GM21360 (cell line): ENCODE data around the gene ZFP1.

Experiments
- ATAC-seq: cut with Tn5 transposase; IDR thresholded peaks from one replicate; pipeline ENCODE4 v1.9.1; 2021; ENCODE audit warnings: mild to moderate bottlenecking, moderate library complexity; ENCODE audit not compliant: unreplicated experiment

ZFP1 gene

GRCh38 chr16:75148311-75149195 is at the start of gene ZFP1:
TSS of gene ZFP1 (plus strand) at chr16:75148524. CDS start at chr16:75152952, 4,428 bp downstream.
- peak; percentile 71 for ATAC-seq

GRCh38 chr16:75099075-75099667 is 49.2 kb upstream of the ZFP1 start:
- ATAC-seq: no peak

DNA sequence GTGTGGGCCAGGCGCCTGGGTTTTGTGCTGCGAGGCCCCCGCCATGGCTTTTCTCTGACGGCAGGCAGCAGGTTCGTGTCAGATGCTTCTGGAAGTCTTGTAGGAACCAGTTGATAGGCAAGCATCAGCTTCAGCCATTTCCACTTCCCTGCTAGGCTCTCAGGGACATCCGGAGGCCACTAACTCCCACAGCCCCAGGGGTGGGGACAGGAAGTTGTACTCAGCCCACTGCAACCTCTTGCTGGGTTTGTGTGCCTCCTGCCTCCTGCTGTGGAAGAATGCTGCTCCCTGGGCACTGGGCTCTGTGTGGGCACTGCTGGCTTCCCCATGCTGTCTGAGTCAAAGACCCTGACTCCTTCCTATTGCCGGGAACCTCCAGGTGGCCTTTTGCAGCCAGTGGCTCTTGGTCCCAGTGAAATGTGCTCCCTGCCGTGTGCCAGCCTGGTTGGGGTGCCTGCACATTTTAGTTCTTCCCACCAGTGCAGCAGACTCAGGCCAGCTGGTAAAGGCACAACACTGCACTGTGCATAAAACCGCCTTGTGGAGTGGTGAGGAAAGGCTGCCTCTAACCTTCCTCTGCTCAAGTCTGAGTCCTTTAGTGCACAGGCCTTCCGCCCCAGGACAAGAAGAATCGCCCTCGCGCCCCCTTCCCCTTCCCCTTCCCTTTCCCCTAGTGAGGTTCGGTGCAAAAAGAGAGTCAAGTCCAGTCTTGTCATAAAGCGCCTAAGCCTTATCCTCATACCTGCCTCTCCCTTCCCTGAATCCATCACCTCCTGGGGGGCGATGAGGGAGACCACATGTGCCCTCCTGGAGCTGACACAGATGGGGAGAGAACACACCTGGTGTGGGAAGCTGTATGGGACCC is 48.4 kb upstream of the ZFP1 start:
- ATAC-seq: no peak

GRCh38 chr16:75100603-75100990 is 47.7 kb upstream of the ZFP1 start:
- no peak for ATAC-seq

DNA sequence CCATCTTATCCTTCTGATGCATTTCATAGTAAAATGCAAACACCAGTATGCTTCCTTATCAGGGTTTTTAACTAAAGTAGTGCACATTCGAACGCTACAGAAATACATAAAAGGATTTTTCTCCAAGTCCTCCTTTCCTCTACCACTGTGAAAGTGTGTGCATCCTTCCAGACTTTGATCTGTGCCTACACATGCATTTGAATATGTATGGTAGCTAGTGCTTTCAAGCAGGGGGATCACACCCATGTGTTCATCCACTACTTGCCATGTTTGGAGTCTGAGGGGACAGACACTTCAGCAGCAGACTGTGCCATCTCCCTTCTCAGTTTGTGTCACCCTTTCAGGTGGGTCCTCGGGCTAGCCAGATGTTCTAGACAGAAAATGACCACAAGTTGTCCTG is 46.7 kb upstream of the ZFP1 start:
- ATAC-seq: no peak

GRCh38 chr16:75102595-75102994 is 45.7 kb upstream of the ZFP1 start:
- no peak for ATAC-seq

DNA sequence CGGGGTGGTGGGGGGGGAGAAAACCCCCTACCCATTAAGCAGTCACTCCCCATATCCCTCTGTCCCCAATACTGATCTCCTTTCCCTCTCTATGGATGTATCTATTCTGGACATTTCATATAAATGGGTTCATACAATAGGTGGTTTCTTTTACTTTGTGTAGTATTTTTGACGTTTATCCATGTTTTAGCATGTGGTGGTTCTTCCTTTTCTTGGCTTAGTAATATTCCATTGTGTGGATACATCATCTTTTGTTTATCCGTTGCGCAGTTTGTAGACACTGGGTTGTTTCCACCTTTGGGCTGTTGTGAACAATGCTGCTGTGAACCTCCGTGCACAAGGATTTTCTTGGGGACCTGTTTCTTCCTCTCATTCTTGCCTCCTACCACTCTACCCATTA is 44.3 kb upstream of the ZFP1 start:
- ATAC-seq: no peak

- no peak for ATAC-seq
Observed at GRCh38 chr16:75104836-75105235, 43.5 kb upstream of the ZFP1 start.

DNA sequence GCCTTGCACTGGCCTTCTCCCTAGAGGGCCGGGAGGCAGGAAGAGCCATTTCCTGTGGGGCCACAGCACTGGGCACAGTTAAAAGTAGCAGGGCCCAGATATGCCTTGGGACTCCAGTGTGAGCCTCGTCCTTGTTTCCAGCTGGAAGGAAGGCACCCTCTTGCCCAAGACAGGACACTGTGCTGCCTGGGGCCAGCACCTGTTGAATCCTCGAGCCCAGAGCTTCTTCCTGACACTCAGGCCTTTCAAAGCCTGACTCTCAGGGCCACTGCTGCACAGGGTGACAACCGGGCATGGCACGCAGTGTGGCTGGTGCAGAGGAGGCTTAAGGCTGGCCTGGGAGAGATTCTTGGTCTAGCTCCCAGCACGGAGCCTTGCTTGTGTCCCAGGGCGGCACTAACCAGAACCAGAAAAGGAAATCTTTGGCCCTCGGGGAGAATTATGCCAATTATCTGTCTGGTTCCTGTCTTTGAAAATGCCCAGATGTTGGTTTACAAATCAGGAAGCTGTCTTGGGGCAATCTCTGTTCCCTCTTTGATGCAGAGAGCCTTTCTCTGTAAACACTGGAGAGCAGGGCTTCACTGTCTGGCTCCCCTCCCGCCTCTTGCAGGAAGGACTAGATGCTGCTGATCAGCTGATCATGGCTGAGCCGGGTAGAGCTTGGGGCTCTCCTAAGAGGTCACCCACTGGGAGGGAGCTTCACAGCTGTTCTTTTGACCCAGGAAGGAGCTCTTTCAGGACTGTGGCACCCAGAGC is 42.8 kb upstream of the ZFP1 start:
- ATAC-seq: no peak

DNA sequence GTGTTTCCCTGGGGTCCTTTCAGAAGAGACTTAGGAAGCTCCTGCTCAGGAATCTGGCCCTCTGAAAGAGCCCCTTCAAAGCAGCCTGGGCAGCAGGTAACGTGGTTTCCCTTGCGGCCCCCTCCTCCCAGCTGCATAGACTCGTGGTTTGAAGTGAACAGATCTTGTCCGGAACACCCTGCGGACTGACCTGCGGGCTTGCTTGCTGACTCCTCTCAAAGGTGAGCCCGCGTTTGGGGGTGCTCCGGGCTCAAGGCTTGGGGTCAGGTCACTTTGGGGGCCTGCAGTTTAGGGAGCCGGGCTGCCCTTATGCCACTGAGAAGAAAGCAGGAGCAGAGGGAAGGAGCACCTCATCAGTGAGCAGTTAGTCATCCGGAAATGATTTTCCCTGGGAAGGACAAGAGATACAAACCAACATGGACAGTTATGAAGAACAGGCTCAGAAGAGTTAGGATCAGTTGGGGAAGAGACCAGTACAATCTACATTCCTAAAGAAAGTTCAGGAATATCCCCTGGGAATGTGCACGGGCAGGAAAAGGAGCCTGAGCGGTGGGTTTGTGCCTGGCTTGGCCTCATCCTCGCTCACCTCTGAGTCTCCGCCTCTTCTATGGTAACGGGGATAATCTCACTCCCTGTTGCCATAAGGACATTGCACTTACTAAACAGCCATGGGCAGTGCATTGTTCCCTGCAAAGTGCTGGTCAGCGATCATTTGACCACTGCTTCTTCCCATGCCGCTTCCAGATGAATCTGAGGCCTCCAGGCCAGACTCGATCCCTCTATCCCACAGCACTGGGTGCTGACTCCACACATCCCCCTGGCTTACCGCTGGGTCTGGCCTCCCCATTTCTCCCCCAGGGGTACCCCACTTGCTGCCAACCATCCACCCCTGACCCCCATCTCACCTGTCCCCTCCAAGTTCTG is 41.7 kb upstream of the ZFP1 start:
- no peak for ATAC-seq

GRCh38 chr16:75107505-75107904 is 40.8 kb upstream of the ZFP1 start:
- ATAC-seq: no peak

DNA sequence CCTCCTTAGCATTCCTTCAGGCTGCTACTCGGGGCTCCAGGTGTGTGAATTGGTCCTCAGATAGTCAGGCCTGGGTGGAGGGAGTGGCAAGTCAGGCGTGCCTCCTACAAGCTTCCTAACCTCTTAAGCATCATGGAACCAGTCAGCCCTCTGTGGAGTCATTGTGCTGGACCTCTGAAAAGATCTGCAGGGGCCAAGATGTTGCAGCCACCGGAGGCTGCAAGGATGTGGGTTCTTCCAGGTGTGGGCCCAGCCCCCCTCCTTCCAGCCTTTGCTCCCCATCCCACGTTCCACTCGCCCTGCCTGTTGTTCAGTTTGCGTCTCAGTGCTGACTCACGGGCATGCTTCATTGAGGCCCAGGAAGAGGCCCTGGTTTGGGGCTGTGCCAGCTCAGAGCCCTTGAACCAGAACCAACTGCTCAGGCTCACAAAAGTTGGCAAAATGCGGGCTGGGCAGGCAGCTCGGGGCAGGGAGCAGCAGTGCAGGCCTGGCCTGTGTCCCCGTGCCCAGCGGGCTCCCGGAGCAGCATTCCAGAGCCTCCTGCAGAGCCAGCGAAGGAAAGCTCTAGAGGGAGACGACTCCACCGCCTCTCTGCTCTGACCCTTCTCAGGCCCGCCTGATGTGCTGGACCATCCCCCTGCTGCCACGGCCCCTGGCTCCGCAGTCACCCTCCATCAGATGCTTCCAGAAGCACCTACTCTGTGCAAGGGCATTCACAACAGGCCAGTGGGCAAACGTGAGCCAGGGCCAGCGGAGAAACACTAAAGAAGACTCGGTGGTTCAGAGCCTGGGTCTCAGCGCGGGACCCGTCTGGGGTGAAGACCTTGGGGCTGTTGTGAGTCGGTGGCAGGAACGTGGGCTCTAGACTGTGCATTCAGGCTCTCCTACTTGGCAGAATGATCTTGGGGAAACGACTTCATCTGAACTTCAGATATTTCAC is 39.3 kb upstream of the ZFP1 start:
- ATAC-seq: no peak

- ATAC-seq: no peak
Observed at GRCh38 chr16:75109732-75110243, 38.5 kb upstream of the ZFP1 start.

DNA sequence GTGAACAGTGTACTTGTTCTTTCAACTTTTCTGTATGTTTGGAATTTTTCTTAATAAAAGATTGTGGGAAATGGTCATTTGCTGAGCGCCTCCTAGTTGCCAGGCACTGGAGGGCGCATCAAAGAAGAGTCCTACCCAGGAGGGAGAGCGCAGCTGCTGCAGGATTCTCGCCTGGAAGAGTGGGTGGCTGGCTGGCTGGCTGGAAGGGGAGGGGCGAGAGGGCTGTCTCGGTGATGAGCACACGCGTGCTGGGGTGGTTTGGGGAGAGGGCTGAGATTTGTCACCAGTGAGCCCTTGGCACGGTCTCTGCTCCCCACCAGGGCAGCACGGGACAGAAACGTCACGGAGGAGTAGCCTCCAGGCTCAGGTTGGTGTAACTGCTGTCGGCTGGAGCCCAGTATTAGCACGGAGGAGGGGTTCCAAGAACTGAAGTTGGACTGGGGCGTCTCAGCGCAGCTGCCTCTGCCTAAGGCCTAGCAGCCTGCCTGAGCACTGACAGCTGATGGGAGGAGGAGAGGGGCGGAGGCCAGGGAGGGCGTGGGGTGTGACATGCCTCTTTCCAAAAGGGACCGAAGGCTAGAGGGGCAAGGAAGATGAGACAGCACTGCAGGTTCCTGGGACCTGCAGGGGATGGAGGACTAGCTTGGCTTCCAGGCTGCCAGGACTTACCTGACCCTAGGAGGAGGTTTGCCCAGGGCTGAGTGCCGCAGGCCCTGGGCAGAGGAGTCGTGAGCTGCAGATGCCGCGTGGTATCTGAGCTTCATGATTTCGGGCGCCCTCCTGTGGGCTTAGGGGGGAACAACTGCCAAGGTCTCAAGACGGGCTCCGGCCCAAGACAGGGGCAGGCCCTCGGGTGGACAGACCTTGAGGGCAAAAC is 37.4 kb upstream of the ZFP1 start:
- ATAC-seq: peak; percentile 52

DNA sequence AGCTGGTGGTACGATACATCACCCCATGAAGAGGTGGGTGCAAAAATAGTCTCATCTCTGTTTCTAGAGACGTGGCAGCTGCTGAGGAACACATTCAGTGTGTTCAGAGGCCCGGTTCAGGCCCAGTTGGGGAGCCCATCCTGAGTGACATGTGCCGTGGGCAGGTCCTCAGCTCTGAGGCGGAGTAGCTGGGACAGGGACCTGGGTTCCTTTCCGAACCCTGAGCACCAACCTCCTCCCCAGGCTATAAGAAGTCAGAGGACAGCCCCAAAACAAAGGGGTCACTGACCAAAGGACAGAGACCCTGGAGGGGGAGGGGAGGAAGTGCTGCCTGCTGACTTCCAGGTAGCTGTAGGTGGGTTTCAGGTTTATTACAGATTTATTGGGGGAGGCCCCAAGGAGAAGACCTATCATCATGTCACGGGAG is 36.8 kb upstream of the ZFP1 start:
- peak; percentile 19 for ATAC-seq

- ATAC-seq: no peak
Observed at GRCh38 chr16:75111961-75112733, 36.2 kb upstream of the ZFP1 start.
